Ovary (tissue), 9 donors: ENCODE results near the gene CD7. TPM values are rescaled to one million over a fixed set of nuclear protein-coding genes. Genes with fewer than 3 reads are reported as not detected.

ENCODE experiments used
- DNase-seq, 5 donors: peaks; one replicate each; pipeline ENCODE4 v3.0.0-alpha.2; 2019 to 2020
- H3K27ac ChIP-seq, 2 donors: fragments of 200-600 bp; one replicate each; pipeline versions ENCODE4 v1.5.1 to v1.8.0; 2019 to 2022
- H3K27me3 ChIP-seq: fragments of 200-600 bp; one replicate; pipeline ENCODE4 v1.8.0; 2022
- H3K36me3 ChIP-seq: fragments of 200-600 bp; sonication (generic); one replicate; pipeline ENCODE4 v1.5.1; 2019
- H3K4me1 ChIP-seq: one replicate; pipeline ENCODE4 v1.8.1; 2013; ENCODE audit warnings: mild to moderate bottlenecking, moderate library complexity; ENCODE audit not compliant: insufficient read depth
- H3K4me3 ChIP-seq: fragments of 200-600 bp; sonication (generic); one replicate; pipeline ENCODE4 v1.5.1; 2017
- H3K9me3 ChIP-seq, 2 donors: fragments of 200-600 bp in 1 of 2; sonication (generic) in 1 of 2; one replicate each; pipeline versions ENCODE4 v1.5.1 to v1.8.1; 2013 to 2019; ENCODE audit warnings: mild to moderate bottlenecking in 1 of 2, moderate library complexity in 1 of 2
- CTCF ChIP-seq, 3 donors: fragments of 450-650 bp in 2 of 3; fragments of 200-600 bp in 1 of 3; IDR thresholded peaks; one replicate each; pipeline versions ENCODE4 v1.5.1 to v1.8.0; 2016 to 2022; ENCODE audit warnings: antibody characterized with exemption in 3 of 3, mild to moderate bottlenecking in 1 of 3
- EP300 ChIP-seq: sonication (generic); formaldehyde crosslinking; IDR thresholded peaks from one replicate; pipeline ENCODE4 v1.6.1; 2017; ENCODE audit warnings: antibody characterized with exemption
- POLR2A ChIP-seq: fragments of 450-650 bp; IDR thresholded peaks from one replicate; pipeline ENCODE4 v1.6.1; 2017; ENCODE audit warnings: antibody characterized with exemption, mild to moderate bottlenecking, moderate library complexity
- WGBS, 3 donors: extraction: QIAGEN DNeasy Blood & Tissue Kit in 1 of 3; methylation state at CpG; one replicate each; pipeline versions ENCODE4 v1.1.5 to v1.1.7; 2013 to 2017; 5-methylcytosine and 5-hydroxymethylcytosine counted together
- intact Hi-C, 4 donors: fragments of 100-400 bp; cut with DNase I; formaldehyde crosslinking; loops; one replicate each; pipeline versions ENCODE4 v1.11.0 to v1.15.1; 2022 to 2023
- polyA plus RNA-seq, 2 donors: library from polyadenylated mRNA; stranded (reverse); fragments of 200-250 nt in 1 of 2; fragments of 350-450 nt in 1 of 2; fragmentation: Illumina TruSeq in 1 of 2; extraction: RNeasy Lipid Tissue Mini Kit (QIAGEN cat#74804) in 1 of 2; gene quantifications; one replicate each; pipeline ENCODE4 v1.2.3, GENCODE V29; 2013 to 2014
- total RNA-seq, 7 donors: library from RNA; depleted of rRNA in 2 of 7; stranded (reverse); fragments of >200 nt in 2 of 7; fragmentation: NEBNext Ultra II Directional in 3 of 7; extraction: Animal tissue kit (Norgen Biotek cat#: 25700) in 3 of 7; gene quantifications; one replicate each; pipeline versions ENCODE4 v1.1.0 to v1.2.4, GENCODE V29; 2016 to 2023
- donor health status: DM: no; HTN: no; CAD: no; lungs with moderate emphysema.
- donor health status: DM: no; HTN: no; CAD: no.
- donor health status: Bipolar disorder and iron deficiency.
- donor health status: DM: yes; HTN: yes; CAD: no.
- donor health status: DM: no; HTN: no; CAD: no.
- donor health status: DM: yes; HTN: yes; CAD: no.

The CD7 gene
- total and polyA plus RNA-seq, 9 donors, result 0.48 to 1.3 (median 1.1) TPM; not detected in 3

- peak; percentile 18 for TF ChIP-seq EP300
- peak; percentile 96 for TF ChIP-seq POLR2A
- no peak for TF ChIP-seq CTCF (IDR thresholded peaks at IDR 0.05)
- peak overlapping the region; percentile 97 to 99 for H3K27ac ChIP-seq
- H3K4me3 ChIP-seq, result peak overlapping the region; percentile 62
- DNase-seq, result peak; percentile 95 to 96 (median 95)
- H3K27me3 ChIP-seq, result no peaks in the 10 kb centered on the region
- 3 to 4% (median 4%) methylated on average over 67 to 86 of the region's 86 CpGs for WGBS, 3 donors
- intact Hi-C loops, result loop anchor here in 1 of 4 donors (10.0 kb wide), 1 partner anchor 58 kb away; no protein-coding TSS in a partner anchor
- H3K4me1 ChIP-seq, result peaks cover 17% of the 10 kb centered on the region
- no peaks in the 10 kb centered on the region for H3K9me3 ChIP-seq
- no peaks in the 10 kb centered on the region for H3K36me3 ChIP-seq
Measured at GRCh38 chr17:82292251-82293154, 24.9 kb downstream of the CD7 start.

GRCh38 chr17:82291582-82292250, 25.7 kb downstream of the CD7 start:
- H3K4me1 ChIP-seq, result peaks cover 15% of the 10 kb centered on the region
- H3K27ac ChIP-seq, result no peak overlapping the region

DNA sequence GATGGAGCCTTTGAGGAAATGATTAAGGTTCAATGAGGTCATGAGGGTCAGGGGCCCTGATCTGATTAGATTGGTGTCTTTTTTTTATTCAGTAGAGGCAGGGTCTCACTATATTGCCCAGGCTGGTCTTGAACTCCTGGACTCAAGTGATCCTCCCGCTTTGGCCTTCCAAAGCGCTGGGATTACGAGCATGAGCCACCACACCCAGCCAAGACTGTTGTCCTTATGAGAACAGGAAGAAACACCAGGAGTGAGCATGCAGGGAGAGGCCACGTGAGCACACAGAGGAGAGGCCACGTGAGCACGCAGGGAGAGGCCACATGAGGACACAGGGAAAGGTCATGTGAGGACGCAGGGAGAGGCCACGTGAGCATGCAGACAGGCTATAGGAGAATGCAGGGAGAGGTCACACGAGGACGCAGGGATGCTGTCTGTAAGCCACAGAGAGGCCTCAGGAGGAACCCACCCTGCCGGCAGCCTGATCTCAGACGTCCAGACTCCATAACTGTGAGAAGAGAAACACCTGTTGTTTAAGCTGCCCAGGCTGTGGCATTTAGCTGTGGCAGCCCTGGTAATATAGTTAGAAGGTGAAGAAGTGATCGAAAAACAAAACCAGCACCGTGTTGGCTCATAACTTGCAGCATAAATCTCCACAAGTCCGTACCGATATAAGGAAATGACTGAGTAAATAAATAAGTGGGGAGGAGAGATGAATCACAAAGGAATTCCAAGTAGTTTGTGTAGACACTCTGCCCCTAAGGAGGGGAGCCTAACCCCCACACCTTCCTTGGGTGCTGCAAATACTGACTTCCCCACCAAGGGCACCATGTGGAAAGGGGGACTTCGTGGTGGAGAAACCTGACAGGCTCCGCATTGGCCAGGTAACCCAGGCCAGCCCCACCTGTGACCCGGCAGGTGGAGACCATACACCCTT, 29.3 kb downstream of the CD7 start:
- WGBS, 3 donors, result 25 to 35% (median 26%) methylated on average over 19 of the region's 19 CpGs
- peak; percentile 66 to 84 (median 72) for DNase-seq
- no peaks in the 10 kb centered on the region for H3K27me3 ChIP-seq
- H3K4me1 ChIP-seq, result peaks cover 13% of the 10 kb centered on the region
- no peaks in the 10 kb centered on the region for H3K36me3 ChIP-seq
- no peak overlapping the region for H3K27ac ChIP-seq
- no peak for TF ChIP-seq POLR2A
- TF ChIP-seq EP300, result no peak
- no peak for TF ChIP-seq CTCF (IDR thresholded peaks at IDR 0.05)
- intact Hi-C loops, result no loop called here
- no peak overlapping the region for H3K4me3 ChIP-seq
- no peaks in the 10 kb centered on the region for H3K9me3 ChIP-seq

More at GRCh38 chr17:82291582-82292250, 25.7 kb downstream of the CD7 start:
- Histone ChIP-seq H3K36me3 (no peaks in the 10 kb centered on the region), H3K27me3 (no peaks in the 10 kb centered on the region), H3K4me3 (peak overlapping the region; percentile 62), H3K9me3 (no peaks in the 10 kb centered on the region)
- WGBS, 3 donors, result 82 to 85% (median 82%) methylated on average over 19 of the region's 19 CpGs
- no peak for DNase-seq
- TF ChIP-seq POLR2A, result no peak
- no peak for TF ChIP-seq CTCF (IDR thresholded peaks at IDR 0.05)
- no peak for TF ChIP-seq EP300
- intact Hi-C loops, result loop anchor here in 1 of 4 donors (10.0 kb wide), 1 partner anchor 57 kb away; no protein-coding TSS in a partner anchor
